HPDE6-E6E7 (cell line): Measurements from ENCODE around the gene MAP1A.

Experiments
- DNase-seq: peaks from one replicate; pipeline ENCODE4 v3.0.0; 2011; ENCODE audit warnings: missing footprints; ENCODE audit errors: extremely low spot score

The MAP1A gene

GRCh38 chr15:43517354-43518196 lies at the start of gene MAP1A:
Gene MAP1A, plus strand, starts transcription at chr15:43517608. Its CDS starts 3,866 bp downstream, at chr15:43521474.
- DNase-seq: no peak

GRCh38 chr15:43469867-43470266 lies 47.5 kb upstream of the MAP1A start:
- DNase-seq: no peak

GRCh38 chr15:43471975-43472374 lies 45.4 kb upstream of the MAP1A start:
- DNase-seq: no peak

- no peak for DNase-seq
These were observed 43.5 kb upstream of the MAP1A start for GRCh38 chr15:43473885-43474284.

GRCh38 chr15:43483297-43484128 lies 33.9 kb upstream of the MAP1A start:
- no peak for DNase-seq

GRCh38 chr15:43484455-43484854 lies 33.0 kb upstream of the MAP1A start:
- no peak for DNase-seq

GRCh38 chr15:43487271-43487895 lies 30.0 kb upstream of the MAP1A start:
- no peak for DNase-seq

- DNase-seq: no peak
These were observed 28.6 kb upstream of the MAP1A start for GRCh38 chr15:43488790-43489189.

- no peak for DNase-seq
These were observed 28.2 kb upstream of the MAP1A start for GRCh38 chr15:43489191-43489590.

- no peak for DNase-seq
These were observed 25.1 kb upstream of the MAP1A start for GRCh38 chr15:43492266-43492665.

- DNase-seq: peak; percentile 96
These were observed 24.5 kb upstream of the MAP1A start, which contains the start of gene TP53BP1 for GRCh38 chr15:43492673-43493601. Gene TP53BP1, minus strand, starts transcription at chr15:43493156. Its CDS starts 113 bp downstream, at chr15:43493043.

- no peak for DNase-seq
These were observed 23.5 kb upstream of the MAP1A start for GRCh38 chr15:43493703-43494472.

GRCh38 chr15:43498990-43499389 lies 18.4 kb upstream of the MAP1A start:
- no peak for DNase-seq

GRCh38 chr15:43499635-43500034 lies 17.8 kb upstream of the MAP1A start:
- no peak for DNase-seq

GRCh38 chr15:43505738-43506137 lies 11.7 kb upstream of the MAP1A start:
- DNase-seq: no peak

GRCh38 chr15:43508421-43508820 lies 9.0 kb upstream of the MAP1A start:
- no peak for DNase-seq

- DNase-seq: no peak
These were observed 8.3 kb upstream of the MAP1A start for GRCh38 chr15:43508991-43509659.

- no peak for DNase-seq
These were observed 7.7 kb upstream of the MAP1A start for GRCh38 chr15:43509660-43510199.

GRCh38 chr15:43510200-43511011 lies 7.0 kb upstream of the MAP1A start:
- peak; percentile 97 for DNase-seq
